SHP77 (cell line): Measurements from ENCODE around the gene RGS10.
A peak's percentile ranks its signal among the peaks of the same experiment; 100 is the strongest.

Experiments
- DNase-seq, 2 experiments: peaks; one replicate each; lab custom pipeline; 2025; lab: John Stamatoyannopoulos, UW

RGS10 gene

GRCh38 chr10:119518176-119518575 lies 24.3 kb downstream of the RGS10 start:
- no peak for DNase-seq

- DNase-seq: no peak
These were observed 25.0 kb downstream of the RGS10 start for GRCh38 chr10:119517235-119518141.

- no peak for DNase-seq
These were observed 25.9 kb downstream of the RGS10 start for GRCh38 chr10:119516381-119517234.

GRCh38 chr10:119515511-119516045 lies 26.9 kb downstream of the RGS10 start:
- DNase-seq: no peak

GRCh38 chr10:119514819-119515218 lies 27.7 kb downstream of the RGS10 start:
- no peak for DNase-seq

- DNase-seq: no peak
These were observed 30.5 kb downstream of the RGS10 start for GRCh38 chr10:119511828-119512515.

GRCh38 chr10:119509909-119510451 lies 32.5 kb downstream of the RGS10 start:
- DNase-seq: no peak

GRCh38 chr10:119507115-119507514 lies 35.4 kb downstream of the RGS10 start:
- DNase-seq: peak in 1 of 2 experiments; percentile 20

GRCh38 chr10:119505588-119506315 lies 36.8 kb downstream of the RGS10 start:
- DNase-seq: no peak

GRCh38 chr10:119505131-119505551 lies 37.4 kb downstream of the RGS10 start:
- no peak for DNase-seq

GRCh38 chr10:119504651-119505050 lies 37.9 kb downstream of the RGS10 start:
- no peak for DNase-seq

- DNase-seq: no peak
These were observed 38.7 kb downstream of the RGS10 start for GRCh38 chr10:119503821-119504220.

- DNase-seq: no peak
These were observed 39.8 kb downstream of the RGS10 start for GRCh38 chr10:119502618-119503155.

GRCh38 chr10:119502209-119502608 lies 40.3 kb downstream of the RGS10 start:
- no peak for DNase-seq

- DNase-seq: no peak
These were observed 40.8 kb downstream of the RGS10 start for GRCh38 chr10:119501690-119502089.

GRCh38 chr10:119500821-119501220 lies 41.7 kb downstream of the RGS10 start:
- DNase-seq: no peak

GRCh38 chr10:119500123-119500795 lies 42.3 kb downstream of the RGS10 start:
- DNase-seq: no peak

- DNase-seq: no peak
These were observed 42.9 kb downstream of the RGS10 start for GRCh38 chr10:119499677-119500002.

GRCh38 chr10:119498889-119499676 lies 43.4 kb downstream of the RGS10 start:
- no peak for DNase-seq
